BJ (cell line): ENCODE data around the gene INMT. TPM values are rescaled to one million over a fixed set of nuclear protein-coding genes. Genes with fewer than 3 reads are reported as not detected.

Experiments
- CTCF ChIA-PET: fragments of 350-600 bp; formaldehyde crosslinking; extraction: SDS; loops from one replicate; lab custom pipeline; 2021; ENCODE audit warnings: antibody characterized with exemption, inconsistent platforms; lab: Yijun Ruan, JAX
- POLR2A ChIA-PET: fragments of 300-600 bp; sonication (Branson Sonifier 250); formaldehyde crosslinking; extraction: SDS; loops from one replicate; lab custom pipeline; 2021; ENCODE audit warnings: antibody characterized with exemption; lab: Charles Lee
- DNase-seq: peaks from one replicate; pipeline ENCODE4 v3.0.0-alpha.2; 2011; ENCODE audit warnings: low read depth
- H3K27me3 ChIP-seq: 2 replicates; pipeline ENCODE4 v1.6.0; 2011; ENCODE audit warnings: low read length; ENCODE audit not compliant: control insufficient read depth, insufficient read depth
- H3K36me3 ChIP-seq: 2 replicates; pipeline ENCODE4 v1.5.1; 2011; ENCODE audit warnings: low read length; ENCODE audit not compliant: control insufficient read depth, insufficient read depth
- H3K4me3 ChIP-seq: 2 replicates; pipeline ENCODE4 v1.5.1; 2011; ENCODE audit warnings: low read depth, mild to moderate bottlenecking, control low read depth, low read length
- polyA plus RNA-seq: library from polyadenylated mRNA; depleted of rRNA; stranded (reverse); fragments of >200 nt; gene quantifications from 2 replicates; pipeline ENCODE4 v1.2.3, GENCODE V29; 2011
- TF ChIP-seq, protein P1 (sequence below): IDR thresholded peaks from 2 replicates; pipeline ENCODE4 v1.5.1; 2011; ENCODE audit warnings: low read depth, mild to moderate bottlenecking, control low read depth, inconsistent platforms, low read length, moderate library complexity; ENCODE audit not compliant: insufficient read depth

Gene INMT
- polyA plus RNA-seq, 1 experiment = 1.3 TPM

GRCh38 chr7:30795161-30795948 is 43.4 kb downstream of the INMT start:
- DNase-seq = no peak
- CTCF ChIA-PET = interaction anchor here (1.3 to 2.2 kb wide), 2 partner anchors 8 to 44 kb away, joined by 4 to 7 read pairs; partner anchors contain the start of gene INMT
- no peak overlapping the region for H3K4me3 ChIP-seq
- POLR2A ChIA-PET = no interaction called here
- H3K36me3 ChIP-seq = peaks cover 1% of the 10 kb centered on the region
- TF ChIP-seq, protein P1, sequence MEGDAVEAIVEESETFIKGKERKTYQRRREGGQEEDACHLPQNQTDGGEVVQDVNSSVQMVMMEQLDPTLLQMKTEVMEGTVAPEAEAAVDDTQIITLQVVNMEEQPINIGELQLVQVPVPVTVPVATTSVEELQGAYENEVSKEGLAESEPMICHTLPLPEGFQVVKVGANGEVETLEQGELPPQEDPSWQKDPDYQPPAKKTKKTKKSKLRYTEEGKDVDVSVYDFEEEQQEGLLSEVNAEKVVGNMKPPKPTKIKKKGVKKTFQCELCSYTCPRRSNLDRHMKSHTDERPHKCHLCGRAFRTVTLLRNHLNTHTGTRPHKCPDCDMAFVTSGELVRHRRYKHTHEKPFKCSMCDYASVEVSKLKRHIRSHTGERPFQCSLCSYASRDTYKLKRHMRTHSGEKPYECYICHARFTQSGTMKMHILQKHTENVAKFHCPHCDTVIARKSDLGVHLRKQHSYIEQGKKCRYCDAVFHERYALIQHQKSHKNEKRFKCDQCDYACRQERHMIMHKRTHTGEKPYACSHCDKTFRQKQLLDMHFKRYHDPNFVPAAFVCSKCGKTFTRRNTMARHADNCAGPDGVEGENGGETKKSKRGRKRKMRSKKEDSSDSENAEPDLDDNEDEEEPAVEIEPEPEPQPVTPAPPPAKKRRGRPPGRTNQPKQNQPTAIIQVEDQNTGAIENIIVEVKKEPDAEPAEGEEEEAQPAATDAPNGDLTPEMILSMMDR = no peak
- no peaks in the 10 kb centered on the region for H3K27me3 ChIP-seq

- Histone ChIP-seq H3K4me3 (no peak overlapping the region), H3K27me3 (no peaks in the 10 kb centered on the region), H3K36me3 (peaks cover 1% of the 10 kb centered on the region)
- TF ChIP-seq, protein P1 = no peak
- no peak for DNase-seq
- ChIA-PET CTCF (interaction anchor here (0.6 to 2.3 kb wide), 8 partner anchors 9 to 329 kb away, joined by 3 to 9 read pairs (median 4); partner anchors contain the start of gene INMT), POLR2A (interaction anchor here (0.7 kb wide), 1 partner anchor 148 kb away, joined by 4 read pairs; no protein-coding TSS in a partner anchor)
Observed at GRCh38 chr7:30796105-30796869, 44.4 kb downstream of the INMT start.

GRCh38 chr7:30797176-30798040 is 45.5 kb downstream of the INMT start:
- Histone ChIP-seq H3K36me3 (no peaks in the 10 kb centered on the region), H3K27me3 (no peaks in the 10 kb centered on the region), H3K4me3 (no peak overlapping the region)
- no peak for DNase-seq
- TF ChIP-seq, protein P1 = no peak
- ChIA-PET CTCF (interaction anchor here (0.6 to 2.3 kb wide), 9 partner anchors 10 to 328 kb away, joined by 3 to 9 read pairs (median 4); partner anchors contain the start of gene INMT), POLR2A (no interaction called here)

- H3K4me3 ChIP-seq = no peak overlapping the region
- no peaks in the 10 kb centered on the region for H3K27me3 ChIP-seq
- H3K36me3 ChIP-seq = no peaks in the 10 kb centered on the region
- ChIA-PET CTCF (interaction anchor here (0.6 to 2.1 kb wide), 24 partner anchors 11 to 335 kb away, joined by 3 to 29 read pairs (median 3); no protein-coding TSS in a partner anchor), POLR2A (no interaction called here)
- TF ChIP-seq, protein P1 = no peak
- peak; percentile 80 for DNase-seq
Observed at GRCh38 chr7:30799206-30799975, 47.5 kb downstream of the INMT start.
